ENCODE data around the gene CYP11A1.
"Not testable (repeated sequence)": the region's sequence is repeated elsewhere in the genome, so short reads cannot be mapped to it uniquely, and the experiment has no call there.

The CYP11A1 gene

GRCh38 chr15:74377831-74378766, 10.7 kb upstream of the CYP11A1 start:
- no peak overlapping the region for H3K4me3 ChIP-seq
- H3K27ac ChIP-seq, result peak overlapping the region in 1 of 21 experiments; percentile 1

- Histone ChIP-seq H3K4me3 (no peak overlapping the region), H3K27ac (no peak overlapping the region)
Measured at GRCh38 chr15:74376825-74377581, 9.6 kb upstream of the CYP11A1 start.

- no peak overlapping the region for H3K27ac ChIP-seq
- no peak overlapping the region for H3K4me3 ChIP-seq
Measured at GRCh38 chr15:74376226-74376625, 8.8 kb upstream of the CYP11A1 start.

- no peak overlapping the region for H3K4me3 ChIP-seq
Measured at GRCh38 chr15:74375303-74375693, 7.9 kb upstream of the CYP11A1 start.

GRCh38 chr15:74374648-74375302, 7.3 kb upstream of the CYP11A1 start:
- peak overlapping the region in 6 of 7 experiments; percentile 35 to 56 (median 50) for H3K4me3 ChIP-seq

More at GRCh38 chr15:74375303-74375693, 7.9 kb upstream of the CYP11A1 start:
- H3K27ac ChIP-seq, result no peak overlapping the region

GRCh38 chr15:74373731-74374647, 6.5 kb upstream of the CYP11A1 start:
- H3K4me3 ChIP-seq, result peak overlapping the region; percentile 35 to 56 (median 48)
- H3K27ac ChIP-seq, result peak overlapping the region in 8 of 21 experiments; percentile 0 to 78 (median 44)

More at GRCh38 chr15:74374648-74375302, 7.3 kb upstream of the CYP11A1 start:
- peak overlapping the region in 1 of 21 experiments; percentile 14 for H3K27ac ChIP-seq

GRCh38 chr15:74373056-74373650, 5.7 kb upstream of the CYP11A1 start:
- H3K27ac ChIP-seq, result no peak overlapping the region
- H3K4me3 ChIP-seq, result no peak overlapping the region

GRCh38 chr15:74370471-74370870, 3.0 kb upstream of the CYP11A1 start:
- no peak overlapping the region for H3K27ac ChIP-seq
- no peak overlapping the region for H3K4me3 ChIP-seq

- H3K27ac ChIP-seq, result no peak overlapping the region
- no peak overlapping the region for H3K4me3 ChIP-seq
Measured at GRCh38 chr15:74369756-74370155, 2.3 kb upstream of the CYP11A1 start.

GRCh38 chr15:74369084-74369745, 1.8 kb upstream of the CYP11A1 start:
- Histone ChIP-seq H3K27ac (no peak overlapping the region), H3K4me3 (no peak overlapping the region)

- no peak overlapping the region for H3K27ac ChIP-seq
- H3K4me3 ChIP-seq, result no peak overlapping the region
Measured at GRCh38 chr15:74368121-74368520, 675 bp upstream of the CYP11A1 start.

GRCh38 chr15:74365598-74366445, 1.6 kb downstream of the CYP11A1 start:
- Histone ChIP-seq H3K27ac (peak overlapping the region in 11 of 21 experiments; percentile 11 to 74 (median 62)), H3K4me3 (peak overlapping the region; percentile 35 to 51 (median 42))

- H3K4me3 ChIP-seq, result peak overlapping the region in 3 of 7 experiments; percentile 42 to 51 (median 51)
- peak overlapping the region in 6 of 21 experiments; percentile 16 to 71 (median 68) for H3K27ac ChIP-seq
Measured at GRCh38 chr15:74364936-74365597, 2.4 kb downstream of the CYP11A1 start.

- H3K27ac ChIP-seq, result no peak overlapping the region
- H3K4me3 ChIP-seq, result no peak overlapping the region
Measured at GRCh38 chr15:74362482-74362881, 5.0 kb downstream of the CYP11A1 start.

GRCh38 chr15:74360855-74361254, 6.6 kb downstream of the CYP11A1 start:
- not testable (repeated sequence) for H3K4me3 ChIP-seq, H3K27ac ChIP-seq

GRCh38 chr15:74359376-74359775, 8.1 kb downstream of the CYP11A1 start:
- H3K27ac ChIP-seq, H3K4me3 ChIP-seq: not testable (repeated sequence)

GRCh38 chr15:74357514-74357913, 9.9 kb downstream of the CYP11A1 start:
- H3K4me3 ChIP-seq, H3K27ac ChIP-seq: not testable (repeated sequence)

Measured in skin epidermis (tissue), 12 donors.